ENCODE measurements around the gene ABTB2. TPM values are rescaled to one million over a fixed set of nuclear protein-coding genes. Genes with fewer than 3 reads are reported as not detected.

Gene ABTB2
- total RNA-seq, 1 donor from 2014 or later: 24.7 TPM

GRCh38 chr11:34240150-34240494, 117.7 kb downstream of the ABTB2 start:
- Histone ChIP-seq H3K36me3 (no peaks in the 10 kb centered on the region), H3K4me3 (no peak overlapping the region), H3K27me3 (ENCODE audit: low read depth) (no peaks in the 10 kb centered on the region), H3K4me1 (peaks cover 30% of the 10 kb centered on the region), H3K9me3 (replicated peaks) (no peaks in the 10 kb centered on the region), H3K27ac (replicated peaks) (no peak overlapping the region)
- TF ChIP-seq, protein P1, sequence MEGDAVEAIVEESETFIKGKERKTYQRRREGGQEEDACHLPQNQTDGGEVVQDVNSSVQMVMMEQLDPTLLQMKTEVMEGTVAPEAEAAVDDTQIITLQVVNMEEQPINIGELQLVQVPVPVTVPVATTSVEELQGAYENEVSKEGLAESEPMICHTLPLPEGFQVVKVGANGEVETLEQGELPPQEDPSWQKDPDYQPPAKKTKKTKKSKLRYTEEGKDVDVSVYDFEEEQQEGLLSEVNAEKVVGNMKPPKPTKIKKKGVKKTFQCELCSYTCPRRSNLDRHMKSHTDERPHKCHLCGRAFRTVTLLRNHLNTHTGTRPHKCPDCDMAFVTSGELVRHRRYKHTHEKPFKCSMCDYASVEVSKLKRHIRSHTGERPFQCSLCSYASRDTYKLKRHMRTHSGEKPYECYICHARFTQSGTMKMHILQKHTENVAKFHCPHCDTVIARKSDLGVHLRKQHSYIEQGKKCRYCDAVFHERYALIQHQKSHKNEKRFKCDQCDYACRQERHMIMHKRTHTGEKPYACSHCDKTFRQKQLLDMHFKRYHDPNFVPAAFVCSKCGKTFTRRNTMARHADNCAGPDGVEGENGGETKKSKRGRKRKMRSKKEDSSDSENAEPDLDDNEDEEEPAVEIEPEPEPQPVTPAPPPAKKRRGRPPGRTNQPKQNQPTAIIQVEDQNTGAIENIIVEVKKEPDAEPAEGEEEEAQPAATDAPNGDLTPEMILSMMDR (IDR thresholded peaks at IDR 0.05; ENCODE audit: borderline replicate concordance): no peak
- DNase-seq: no peak
- intact Hi-C loops (cut with micrococcal nuclease): no loop called here

DNA sequence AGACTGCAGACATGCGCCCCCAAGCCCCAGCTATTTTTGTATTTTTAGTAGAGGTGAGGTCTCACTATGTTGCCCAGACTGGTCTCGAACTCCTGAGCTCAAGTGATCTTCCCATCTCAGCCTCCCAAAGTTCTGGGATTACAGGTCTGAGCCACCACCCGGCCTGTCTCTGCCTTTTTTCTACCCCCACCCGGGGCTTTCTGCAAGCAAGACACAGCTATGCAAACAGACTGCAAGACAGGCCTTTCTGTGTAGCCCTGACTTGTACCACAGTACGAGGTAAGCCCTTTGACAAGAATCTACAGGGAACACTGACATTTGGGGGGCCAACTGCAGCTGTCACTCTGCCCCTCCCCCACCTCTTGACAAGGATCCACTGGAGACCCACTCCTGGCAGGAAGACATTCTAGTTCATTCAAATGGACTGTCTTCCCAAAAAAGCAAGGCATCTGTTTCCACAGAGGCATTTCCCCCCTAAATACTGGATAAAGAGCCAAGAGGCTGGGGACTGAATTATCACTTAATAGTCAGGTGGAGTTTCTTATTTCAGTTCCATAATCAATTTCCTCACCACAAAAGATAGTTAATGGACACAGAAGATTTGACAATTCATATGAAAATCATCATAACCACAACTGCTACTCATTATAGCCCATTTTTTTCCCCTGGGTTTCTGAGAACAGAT, 118.2 kb downstream of the ABTB2 start:
- H3K9me3 ChIP-seq (replicated peaks): no peaks in the 10 kb centered on the region
- DNase-seq: no peak
- no peak overlapping the region for H3K27ac ChIP-seq (replicated peaks)
- H3K27me3 ChIP-seq (ENCODE audit: low read depth): no peaks in the 10 kb centered on the region
- H3K4me3 ChIP-seq: no peak overlapping the region
- H3K36me3 ChIP-seq: no peaks in the 10 kb centered on the region
- TF ChIP-seq, protein P1 (IDR thresholded peaks at IDR 0.05; ENCODE audit: borderline replicate concordance): no peak
- H3K4me1 ChIP-seq: peaks cover 25% of the 10 kb centered on the region
- intact Hi-C loops (cut with micrococcal nuclease): no loop called here

DNA sequence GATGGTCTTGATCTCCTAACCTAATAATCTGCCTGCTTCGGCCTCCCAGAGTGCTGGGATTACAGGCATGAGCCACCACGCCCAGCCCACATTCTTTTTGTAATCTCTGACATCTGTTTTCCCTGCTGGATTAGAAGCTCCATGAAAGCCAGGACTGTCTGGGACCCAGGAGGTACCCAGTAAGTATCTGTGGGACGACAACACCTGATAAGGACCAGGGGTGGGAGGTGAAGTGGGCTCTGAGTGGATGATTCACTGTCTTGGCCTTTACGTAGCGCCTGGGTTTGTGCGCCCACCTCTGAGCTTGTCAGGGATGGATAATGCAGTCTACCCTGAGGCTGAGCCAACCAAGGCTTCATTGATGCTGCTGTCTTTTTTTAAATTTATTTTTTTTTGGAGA, 118.8 kb downstream of the ABTB2 start:
- no peak for DNase-seq
- H3K9me3 ChIP-seq (replicated peaks): no peaks in the 10 kb centered on the region
- H3K4me3 ChIP-seq: no peak overlapping the region
- no peaks in the 10 kb centered on the region for H3K36me3 ChIP-seq
- peaks cover 19% of the 10 kb centered on the region for H3K4me1 ChIP-seq
- no peak overlapping the region for H3K27ac ChIP-seq (replicated peaks)
- TF ChIP-seq, protein P1 (IDR thresholded peaks at IDR 0.05; ENCODE audit: borderline replicate concordance): no peak
- H3K27me3 ChIP-seq (ENCODE audit: low read depth): no peaks in the 10 kb centered on the region
- intact Hi-C loops (cut with micrococcal nuclease): no loop called here

GRCh38 chr11:34238533-34238932, 119.3 kb downstream of the ABTB2 start:
- no peaks in the 10 kb centered on the region for H3K27me3 ChIP-seq (ENCODE audit: low read depth)
- intact Hi-C loops (cut with micrococcal nuclease): no loop called here
- H3K36me3 ChIP-seq: no peaks in the 10 kb centered on the region
- peaks cover 14% of the 10 kb centered on the region for H3K4me1 ChIP-seq
- TF ChIP-seq, protein P1 (IDR thresholded peaks at IDR 0.05; ENCODE audit: borderline replicate concordance): no peak
- no peak overlapping the region for H3K27ac ChIP-seq (replicated peaks)
- no peaks in the 10 kb centered on the region for H3K9me3 ChIP-seq (replicated peaks)
- no peak for DNase-seq
- no peak overlapping the region for H3K4me3 ChIP-seq

DNA sequence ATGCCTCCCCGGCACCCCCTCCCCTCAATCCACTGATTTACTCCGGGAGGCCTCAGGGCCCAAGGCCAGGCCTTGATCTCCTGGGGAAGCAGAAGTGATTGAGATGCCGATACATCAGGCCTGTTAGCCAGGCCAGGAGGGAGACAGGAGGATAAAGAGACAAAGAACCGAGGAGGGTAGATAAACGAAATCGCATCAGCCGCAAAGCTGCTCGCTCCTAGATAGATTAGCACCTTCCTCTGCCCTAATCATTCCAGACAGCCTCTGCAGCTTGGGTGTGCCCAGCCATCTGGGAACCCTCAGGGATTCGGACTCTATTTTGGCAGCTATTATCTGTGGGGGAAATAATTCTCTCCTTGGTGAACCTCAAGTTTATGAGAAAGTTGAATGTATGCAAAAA, 121.2 kb downstream of the ABTB2 start:
- Histone ChIP-seq H3K4me1 (no peaks in the 10 kb centered on the region), H3K36me3 (no peaks in the 10 kb centered on the region), H3K9me3 (replicated peaks) (no peaks in the 10 kb centered on the region), H3K4me3 (no peak overlapping the region), H3K27me3 (ENCODE audit: low read depth) (no peaks in the 10 kb centered on the region), H3K27ac (replicated peaks) (no peak overlapping the region)
- TF ChIP-seq, protein P1 (IDR thresholded peaks at IDR 0.05; ENCODE audit: borderline replicate concordance): no peak
- intact Hi-C loops (cut with micrococcal nuclease): no loop called here
- no peak for DNase-seq
